B cell (primary cell): ENCODE results near the gene TRPC1. TPM values are rescaled to one million over a fixed set of nuclear protein-coding genes. Genes with fewer than 3 reads are reported as not detected.

Experiments
- ATAC-seq: fragments of 200-7000 bp; cut with Tn5 transposase; one replicate; pipeline ENCODE4 v1.10.0; 2021; ENCODE audit warnings: low read depth, mild to moderate bottlenecking, moderate number of reproducible peaks, moderate library complexity
- CTCF ChIA-PET: fragments of 350-600 bp; sonication (Branson Sonifier 250); formaldehyde crosslinking; loops from one replicate; lab custom pipeline; 2021; ENCODE audit warnings: antibody characterized with exemption, inconsistent platforms; lab: Charles Lee
- POLR2A ChIA-PET: fragments of 350-600 bp; sonication (Branson Sonifier 250); formaldehyde crosslinking; loops from one replicate; lab custom pipeline; 2021; ENCODE audit warnings: antibody characterized with exemption; lab: Charles Lee
- DNase-seq: peaks from one replicate; pipeline ENCODE4 v3.0.0; 2013
- H2AFZ ChIP-seq: 2 replicates; pipeline ENCODE4 v1.6.1; 2012; ENCODE audit warnings: mild to moderate bottlenecking, low read depth, low read length; ENCODE audit not compliant: insufficient read depth, poor library complexity, severe bottlenecking
- H3K27ac ChIP-seq, 2 donors: 1 replicate in 1 of 2; 2 replicates in 1 of 2; pipeline ENCODE4 v1.5.1; 2012 to 2013; ENCODE audit warnings: low read length in 2 of 2, mild to moderate bottlenecking in 2 of 2, moderate library complexity in 1 of 2
- H3K27me3 ChIP-seq, 4 experiments: fragments of 200-600 bp in 1 of 4; sonication (generic) in 1 of 4; replicated peaks in 1 of 4; 1 replicate in 2 of 4; 2 replicates in 2 of 4; pipeline versions ENCODE4 v1.6.1 to v1.7.0; 2013 to 2016; ENCODE audit warnings: low read length in 3 of 4, mild to moderate bottlenecking in 2 of 4, mixed read lengths in 1 of 4, moderate library complexity in 1 of 4; ENCODE audit not compliant: insufficient read depth in 4 of 4, control insufficient read depth in 3 of 4; ENCODE audit errors: control extremely low read depth in 1 of 4
- H3K36me3 ChIP-seq, 2 experiments: replicated peaks in 1 of 2; 1 replicate in 1 of 2; 2 replicates in 1 of 2; pipeline versions ENCODE4 v1.6.1 to v1.7.1; 2013; ENCODE audit warnings: low read length in 1 of 2; ENCODE audit not compliant: insufficient read depth in 2 of 2, control insufficient read depth in 1 of 2; ENCODE audit errors: control extremely low read depth in 1 of 2, extremely low read depth in 1 of 2
- H3K4me1 ChIP-seq, 2 donors: fragments of 200-600 bp in 1 of 2; sonication (generic) in 1 of 2; 1 replicate in 1 of 2; 2 replicates in 1 of 2; pipeline versions ENCODE4 v1.5.1 to v1.6.1; 2013 to 2017; ENCODE audit warnings: low read length in 2 of 2; ENCODE audit not compliant: control insufficient read depth in 2 of 2, insufficient read depth in 2 of 2
- H3K4me2 ChIP-seq: replicated peaks from 2 replicates; pipeline ENCODE3; 2012; ENCODE audit warnings: mild to moderate bottlenecking, low read depth, low read length; ENCODE audit not compliant: poor library complexity, severe bottlenecking
- H3K4me3 ChIP-seq, 5 experiments: fragments of 200-600 bp in 1 of 5; sonication (generic) in 1 of 5; 1 replicate in 3 of 5; 2 replicates in 2 of 5; pipeline versions ENCODE4 v1.5.1 to v1.7.0; 2011 to 2016; ENCODE audit warnings: low read length in 4 of 5, mild to moderate bottlenecking in 4 of 5, low read depth in 2 of 5, control low read depth in 1 of 5, moderate library complexity in 1 of 5; ENCODE audit not compliant: insufficient read depth in 1 of 5; ENCODE audit errors: control extremely low read depth in 1 of 5, extremely low read depth in 1 of 5
- H3K79me2 ChIP-seq: fragments of 200-600 bp; sonication (generic); one replicate; pipeline ENCODE4 v1.6.0; 2016; ENCODE audit warnings: low read length; ENCODE audit not compliant: control insufficient read depth, insufficient read depth
- H3K9ac ChIP-seq: fragments of 200-600 bp; sonication (generic); 2 replicates; pipeline ENCODE4 v1.6.1; 2017; ENCODE audit warnings: mild to moderate bottlenecking, low read length, moderate library complexity
- H3K9me3 ChIP-seq, 3 donors: one replicate each; pipeline versions ENCODE4 v1.6.1 to v1.7.1; 2013; ENCODE audit warnings: low read length in 2 of 3; ENCODE audit not compliant: control insufficient read depth in 2 of 3, insufficient read depth in 1 of 3; ENCODE audit errors: control extremely low read depth in 1 of 3
- H4K20me1 ChIP-seq: 2 replicates; pipeline ENCODE4 v1.6.0; 2012; ENCODE audit warnings: mild to moderate bottlenecking, low read length; ENCODE audit not compliant: insufficient read depth, control insufficient read depth, poor library complexity, severe bottlenecking
- H3K27ac Mint-ChIP-seq: one replicate; pipeline ENCODE4 v1.8.0; 2021; ENCODE audit warnings: mixed read lengths
- H3K27me3 Mint-ChIP-seq: one replicate; pipeline ENCODE4 v1.8.0; 2021; ENCODE audit warnings: mixed read lengths
- H3K4me1 Mint-ChIP-seq: one replicate; pipeline ENCODE4 v1.8.0; 2021; ENCODE audit warnings: mixed read lengths
- H3K4me3 Mint-ChIP-seq: one replicate; pipeline ENCODE4 v1.8.0; 2021; ENCODE audit warnings: mixed read lengths
- H3K9me3 Mint-ChIP-seq: one replicate; pipeline ENCODE4 v1.8.0; 2022; ENCODE audit warnings: mixed read lengths; ENCODE audit not compliant: insufficient read depth
- CTCF ChIP-seq: fragments of 200-600 bp; IDR thresholded peaks from one replicate; pipeline ENCODE4 v1.8.0; 2022; ENCODE audit warnings: antibody characterized with exemption, mild to moderate bottlenecking
- EZH2 ChIP-seq: IDR thresholded peaks from 2 replicates; pipeline ENCODE4 v1.6.1; 2012; ENCODE audit warnings: borderline replicate concordance, low read depth, mild to moderate bottlenecking, moderate library complexity, low read length; ENCODE audit not compliant: insufficient read depth, poor library complexity, severe bottlenecking
- intact Hi-C: fragments of 100-400 bp; cut with micrococcal nuclease; formaldehyde crosslinking; loops from one replicate; pipeline ENCODE4 v1.10.0; 2022
- polyA plus RNA-seq: library from polyadenylated mRNA; depleted of rRNA; stranded (reverse); fragments of >200 nt; gene quantifications from 2 replicates; pipeline ENCODE4 v1.2.3, GENCODE V29; 2012
- total RNA-seq, 2 donors: library from RNA; stranded (reverse); fragments of 120-200 nt in 1 of 2; gene quantifications; 1 replicate in 1 of 2; 2 replicates in 1 of 2; pipeline versions ENCODE4 v1.2.3 to v1.2.4, GENCODE V29; 2013 to 2022

TRPC1 gene
- total and polyA plus RNA-seq, 2 donors (not counting 1 experiment from before 2014, with no cell fraction given), result 2.0 to 3.8 TPM

GRCh38 chr3:142768338-142768737 is 44.5 kb downstream of the TRPC1 start:
- H2AFZ ChIP-seq, result no peak overlapping the region
- no peak overlapping the region for H3K9ac ChIP-seq
- no peak for TF ChIP-seq CTCF
- no peak for TF ChIP-seq EZH2
- H3K79me2 ChIP-seq, result no peaks in the 10 kb centered on the region
- ATAC-seq, result no peak
- Mint-ChIP-seq H3K9me3 (no peaks in the 10 kb centered on the region), H3K27me3 (peaks cover 3% of the 10 kb centered on the region), H3K4me3 (no peak overlapping the region), H3K27ac (no peak overlapping the region), H3K4me1 (no peaks in the 10 kb centered on the region)
- H4K20me1 ChIP-seq, result no peaks in the 10 kb centered on the region
- ChIA-PET POLR2A (no interaction called here), CTCF (no interaction called here)
- H3K36me3 ChIP-seq, result no peaks in the 10 kb centered on the region
- H3K4me3 ChIP-seq, result no peak overlapping the region
- H3K4me2 ChIP-seq, result no peak overlapping the region
- no peaks in the 10 kb centered on the region for H3K4me1 ChIP-seq
- DNase-seq, result no peak
- H3K9me3 ChIP-seq, result peaks cover 0 to 6% (median 3%) of the 10 kb centered on the region in 3 donors
- intact Hi-C loops, result no loop called here
- no peaks in the 10 kb centered on the region for H3K27me3 ChIP-seq
- H3K27ac ChIP-seq, result no peak overlapping the region

- intact Hi-C loops, result no loop called here
These were observed 54.1 kb downstream of the TRPC1 start for GRCh38 chr3:142777927-142778326.

More at GRCh38 chr3:142777927-142778326, 54.1 kb downstream of the TRPC1 start:
- no peak overlapping the region for H3K4me3 Mint-ChIP-seq
- no peaks in the 10 kb centered on the region for H3K27me3 ChIP-seq
- no peaks in the 10 kb centered on the region for H3K36me3 ChIP-seq
- H3K27me3 Mint-ChIP-seq, result peaks cover under 1% of the 10 kb centered on the region
- ATAC-seq (no peak), DNase-seq (no peak)
- no peak overlapping the region for H3K9ac ChIP-seq
- no peak overlapping the region for H3K4me2 ChIP-seq
- H3K9me3 Mint-ChIP-seq, result no peaks in the 10 kb centered on the region
- H3K4me1 Mint-ChIP-seq, result no peaks in the 10 kb centered on the region
- no peaks in the 10 kb centered on the region for H4K20me1 ChIP-seq
- no peak overlapping the region for H3K27ac ChIP-seq
- H3K4me1 ChIP-seq, result no peaks in the 10 kb centered on the region
- no peak overlapping the region for H3K4me3 ChIP-seq
- ChIA-PET POLR2A (no interaction called here), CTCF (no interaction called here)
- no peak overlapping the region for H2AFZ ChIP-seq
- H3K9me3 ChIP-seq, result peaks cover 0 to 4% (median 0%) of the 10 kb centered on the region in 3 donors
- H3K79me2 ChIP-seq, result no peaks in the 10 kb centered on the region
- H3K27ac Mint-ChIP-seq, result no peak overlapping the region
- TF ChIP-seq CTCF, result no peak
- no peak for TF ChIP-seq EZH2
